ENCODE data around the gene WNT9A.

WNT9A gene

GRCh38 chr1:227890451-227891222 is 57.1 kb downstream of the WNT9A start:
- H3K4me3 ChIP-seq (replicated peaks in 1 of 2; ENCODE audit: low read depth in 2 of 2, low read length in 2 of 2): no peak overlapping the region
- no peak for DNase-seq (ENCODE audit: low read depth in 2 of 2)
- TF ChIP-seq CTCF (IDR thresholded peaks at IDR 0.05; ENCODE audit: low read depth, low read length): no peak

DNA sequence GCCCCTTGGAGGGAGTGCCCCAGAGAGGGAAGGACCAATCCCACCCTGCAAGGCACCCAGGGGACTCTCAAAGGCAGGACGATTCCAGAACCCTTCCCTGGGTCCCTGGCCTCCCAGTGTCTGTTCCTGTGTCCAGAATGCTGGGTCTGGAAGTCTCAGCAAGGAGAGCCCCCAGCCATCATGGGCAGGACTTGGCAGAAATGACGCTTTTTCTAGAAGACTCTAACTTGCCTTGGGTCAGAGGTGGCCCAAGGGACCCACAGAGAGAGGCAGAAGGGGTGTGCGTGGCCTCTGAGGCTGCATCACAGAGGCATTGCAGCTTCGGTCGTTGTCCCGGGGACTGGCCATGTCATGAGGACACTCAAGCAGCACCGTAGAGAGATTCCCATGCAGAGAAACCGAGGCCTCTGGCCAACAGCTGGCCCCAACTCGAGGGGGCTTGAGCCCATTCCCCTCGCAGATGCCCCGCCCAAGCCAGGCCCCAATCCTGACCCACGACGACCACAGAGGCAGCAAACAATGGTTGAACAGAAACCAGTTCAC is 57.8 kb downstream of the WNT9A start:
- H3K4me3 ChIP-seq (replicated peaks in 1 of 2; ENCODE audit: low read depth in 2 of 2, low read length in 2 of 2): no peak overlapping the region
- DNase-seq (ENCODE audit: low read depth in 2 of 2): no peak
- TF ChIP-seq CTCF (IDR thresholded peaks at IDR 0.05; ENCODE audit: low read depth, low read length): no peak

GRCh38 chr1:227889047-227889862 is 58.5 kb downstream of the WNT9A start:
- no peak for DNase-seq (ENCODE audit: low read depth in 2 of 2)
- H3K4me3 ChIP-seq (replicated peaks in 1 of 2; ENCODE audit: low read depth in 2 of 2, low read length in 2 of 2): no peak overlapping the region
- TF ChIP-seq CTCF (IDR thresholded peaks at IDR 0.05; ENCODE audit: low read depth, low read length): no peak

DNA sequence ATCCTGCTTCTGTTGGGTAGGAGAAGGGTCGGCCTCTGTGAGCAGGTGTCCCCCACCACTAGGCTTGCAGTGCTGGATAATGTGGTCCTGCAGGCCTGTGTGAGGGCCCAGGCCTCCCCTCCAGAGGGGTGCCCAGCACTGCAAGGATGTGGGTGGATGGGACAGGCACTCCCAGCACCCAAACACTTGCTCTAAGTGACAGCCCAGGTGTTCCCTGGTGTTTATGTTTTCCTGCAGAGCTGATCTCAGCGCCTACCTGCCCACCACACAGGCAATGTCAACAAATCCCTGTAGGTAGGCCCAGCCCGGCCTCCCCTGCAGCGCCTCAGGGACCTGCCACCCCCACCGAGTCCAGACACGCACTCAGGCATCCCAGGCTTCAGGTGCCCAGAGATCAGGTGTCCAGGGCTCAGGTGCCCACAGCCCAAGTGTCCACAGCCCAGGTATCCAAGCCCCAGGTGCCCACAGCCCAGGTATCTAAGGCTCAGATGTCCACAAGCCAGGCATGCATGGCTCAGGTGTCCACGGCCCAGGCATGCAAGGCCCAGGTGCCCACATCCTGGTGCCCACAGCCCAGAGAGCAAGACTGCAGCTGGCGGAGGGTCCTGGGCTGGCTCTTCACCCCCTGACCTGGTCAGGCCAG is 59.2 kb downstream of the WNT9A start:
- DNase-seq (ENCODE audit: low read depth in 2 of 2): no peak

DNA sequence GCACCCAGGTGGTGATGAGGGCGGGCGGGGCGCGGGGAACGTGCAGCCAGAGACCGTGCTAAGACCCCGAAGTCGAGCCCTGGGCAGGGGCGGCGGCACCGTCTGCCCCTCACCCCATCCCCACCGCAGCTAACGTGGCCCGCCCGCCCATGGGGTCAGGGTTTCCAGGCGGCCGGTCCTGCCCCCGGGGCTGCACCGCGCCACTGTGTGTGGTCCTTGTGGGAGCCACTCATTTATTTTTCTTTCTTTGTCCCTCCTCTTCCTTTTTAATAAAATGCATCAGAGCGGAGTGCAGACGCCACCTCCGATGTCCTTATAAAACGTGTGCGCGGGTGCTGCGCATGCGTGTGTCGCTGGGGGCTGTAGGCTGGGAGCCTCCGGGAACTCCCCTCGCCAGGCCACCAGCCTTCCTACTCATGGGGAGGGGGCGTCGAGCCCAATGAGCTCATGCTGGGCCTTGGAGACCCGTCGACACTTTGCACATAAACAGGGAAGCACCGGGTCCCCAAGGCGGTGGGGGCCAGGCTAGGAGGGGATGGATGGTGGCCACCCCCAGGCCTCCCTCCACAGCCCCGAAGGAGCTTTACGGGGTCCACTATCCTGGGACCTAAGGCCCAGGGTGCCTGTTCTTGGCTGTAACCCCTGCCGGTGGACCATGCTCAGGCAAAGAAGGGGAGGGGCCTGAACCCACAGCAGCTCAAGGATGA is 59.9 kb downstream of the WNT9A start:
- peak in 1 of 2 donors; percentile 47 for DNase-seq (ENCODE audit: low read depth in 2 of 2)
- no peak for TF ChIP-seq CTCF (IDR thresholded peaks at IDR 0.05; ENCODE audit: low read depth, low read length)
- peak overlapping the region in 1 of 2 donors; percentile 8 for H3K4me3 ChIP-seq (replicated peaks in 1 of 2; ENCODE audit: low read depth in 2 of 2, low read length in 2 of 2)

More for the DNA sequence above, 59.2 kb downstream of the WNT9A start:
- H3K4me3 ChIP-seq (replicated peaks in 1 of 2; ENCODE audit: low read depth in 2 of 2, low read length in 2 of 2): no peak overlapping the region
- no peak for TF ChIP-seq CTCF (IDR thresholded peaks at IDR 0.05; ENCODE audit: low read depth, low read length)

Data from cardiac fibroblast (primary cell).